Stimulated activated CD4-positive, alpha-beta T cell treated with anti-CD3 and anti-CD28 coated beads, Interleukin-15, amount 100 ng/mL, for 1 hour (primary cell): Measurements from ENCODE around the gene NADSYN1.
"Not testable (repeated sequence)": the region's sequence is repeated elsewhere in the genome, so short reads cannot be mapped to it uniquely, and the experiment has no call there.

Experiments used
- DNase-seq, 2 donors: peaks; one replicate each; pipeline ENCODE4 v3.0.0-alpha.2; 2020; ENCODE audit warnings: low read depth in 1 of 2, low spot score in 1 of 2

Gene NADSYN1

DNA sequence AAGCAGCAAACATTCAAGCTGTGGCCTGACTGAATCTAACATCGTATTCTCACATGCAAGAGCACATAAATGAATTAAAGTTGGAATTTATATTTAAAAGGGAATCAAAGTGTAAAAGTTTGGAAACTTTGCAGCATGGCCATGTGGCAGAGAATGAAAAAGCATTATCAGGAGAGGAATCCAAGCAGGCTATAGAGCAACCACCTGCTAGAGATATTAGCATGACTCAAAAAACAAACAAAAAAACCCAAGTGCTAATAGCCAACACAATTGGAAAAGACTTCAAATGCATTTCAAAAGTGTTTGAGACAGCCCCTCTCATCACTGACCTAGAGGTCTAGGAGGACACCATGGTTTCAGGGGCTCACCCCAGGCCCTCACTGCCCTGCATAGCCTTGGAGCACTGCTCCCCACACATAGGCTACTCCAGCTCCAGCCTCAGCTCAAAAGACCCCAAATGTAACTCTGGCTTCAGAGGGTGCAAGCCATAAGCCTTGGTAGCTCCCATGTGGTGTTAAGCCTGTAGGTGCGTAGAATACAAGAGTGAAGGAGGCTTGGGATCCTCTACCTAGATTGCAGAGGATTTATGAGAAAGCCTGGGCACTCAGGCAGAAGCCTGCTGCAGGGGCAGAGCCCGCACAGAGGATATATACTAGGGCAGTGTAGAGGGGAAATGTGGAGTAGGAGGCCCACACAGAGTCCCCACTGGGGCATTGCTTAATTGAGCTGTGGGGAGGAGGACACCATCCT is 72.4 kb downstream of the NADSYN1 start:
- DNase-seq, result no peak

DNA sequence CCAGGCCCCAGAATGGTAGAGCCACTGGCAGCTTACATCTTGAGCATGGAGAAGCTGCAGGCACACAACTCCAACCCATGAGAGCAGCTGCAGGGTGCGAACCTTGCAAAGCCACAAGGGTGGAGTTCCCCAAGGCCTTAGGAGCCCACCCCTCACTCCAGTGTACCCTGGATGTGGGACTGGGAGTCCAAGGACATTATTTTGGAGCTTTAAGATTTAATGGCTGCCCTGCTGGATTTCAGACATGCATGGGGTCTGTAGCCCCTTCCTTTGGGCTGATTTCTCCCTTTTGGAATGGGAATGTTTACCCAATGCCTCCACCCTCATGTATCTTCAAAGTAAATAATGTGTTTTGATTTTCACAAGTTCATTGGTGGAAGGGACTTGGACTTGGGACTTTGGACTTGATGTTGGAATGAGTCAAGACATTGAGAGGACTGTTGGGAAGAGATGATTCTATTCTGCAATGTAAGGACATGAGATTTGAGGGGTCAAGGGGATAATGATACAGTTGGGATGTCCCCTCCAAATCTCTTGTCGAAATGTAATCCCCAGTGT is 73.0 kb downstream of the NADSYN1 start:
- DNase-seq, result no peak

- not testable (repeated sequence) for DNase-seq
Observed at GRCh38 chr11:71526796-71527575, 74.0 kb downstream of the NADSYN1 start, which contains the start of gene KRTAP5-7. KRTAP5-7 (plus strand) TSS chr11:71527267; CDS start chr11:71527301, 34 bp downstream.

DNA sequence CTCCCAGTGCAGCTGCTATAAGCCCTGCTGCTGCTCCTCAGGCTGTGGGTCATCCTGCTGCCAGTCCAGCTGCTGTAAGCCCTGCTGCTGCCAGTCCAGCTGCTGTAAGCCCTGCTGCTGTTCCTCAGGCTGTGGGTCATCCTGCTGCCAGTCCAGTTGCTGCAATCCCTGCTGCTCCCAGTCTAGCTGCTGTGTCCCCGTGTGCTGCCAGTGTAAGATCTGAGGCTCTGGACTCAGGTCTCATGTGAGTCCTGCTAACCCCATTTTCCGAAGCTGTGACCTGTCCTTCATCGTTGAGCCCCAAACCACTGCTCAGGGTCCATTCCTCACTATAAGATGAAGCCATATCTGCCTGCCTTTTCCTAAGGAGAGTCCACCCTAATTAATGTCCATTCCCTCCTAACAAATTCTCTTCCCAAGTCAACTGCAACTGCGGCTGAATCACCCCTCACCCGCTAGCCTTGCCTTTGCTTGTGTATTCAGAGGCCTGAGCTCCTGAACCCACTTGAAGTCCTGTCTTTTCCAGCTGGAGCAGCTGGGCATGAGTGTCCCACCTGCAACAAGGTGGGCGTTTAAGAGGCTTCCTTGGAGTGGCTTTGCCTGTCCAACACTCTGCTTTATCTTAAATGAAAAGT is 74.7 kb downstream of the NADSYN1 start:
- no peak for DNase-seq

GRCh38 chr11:71530602-71531001 is 77.6 kb downstream of the NADSYN1 start:
- DNase-seq, result no peak

DNA sequence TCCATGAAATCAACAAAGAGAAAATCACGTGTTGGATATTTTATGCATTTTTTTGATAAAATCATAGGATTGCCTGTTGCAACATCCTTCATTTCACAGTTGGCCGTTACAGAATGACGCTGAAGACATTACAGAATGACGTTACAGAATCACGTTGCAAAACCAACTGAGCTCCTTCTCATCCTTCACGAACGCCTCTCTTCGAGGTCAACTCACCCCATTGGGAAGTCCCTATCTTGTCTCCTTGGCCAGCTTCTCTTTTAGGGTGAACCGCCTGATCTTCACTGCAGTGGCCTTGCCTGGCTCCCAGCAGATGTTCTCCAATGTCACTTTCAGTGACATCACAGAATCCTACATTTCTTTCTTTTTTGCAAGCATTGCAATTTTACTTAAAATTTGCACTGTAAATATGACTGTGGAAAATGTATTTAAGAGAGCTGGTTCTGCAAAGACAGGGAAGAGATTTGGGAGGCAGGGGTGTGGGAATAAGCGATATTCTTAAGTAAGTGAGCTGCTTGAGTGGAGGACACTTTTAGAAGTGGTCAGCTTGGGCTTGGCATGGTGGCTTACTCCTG is 79.1 kb downstream of the NADSYN1 start:
- no peak for DNase-seq

DNA sequence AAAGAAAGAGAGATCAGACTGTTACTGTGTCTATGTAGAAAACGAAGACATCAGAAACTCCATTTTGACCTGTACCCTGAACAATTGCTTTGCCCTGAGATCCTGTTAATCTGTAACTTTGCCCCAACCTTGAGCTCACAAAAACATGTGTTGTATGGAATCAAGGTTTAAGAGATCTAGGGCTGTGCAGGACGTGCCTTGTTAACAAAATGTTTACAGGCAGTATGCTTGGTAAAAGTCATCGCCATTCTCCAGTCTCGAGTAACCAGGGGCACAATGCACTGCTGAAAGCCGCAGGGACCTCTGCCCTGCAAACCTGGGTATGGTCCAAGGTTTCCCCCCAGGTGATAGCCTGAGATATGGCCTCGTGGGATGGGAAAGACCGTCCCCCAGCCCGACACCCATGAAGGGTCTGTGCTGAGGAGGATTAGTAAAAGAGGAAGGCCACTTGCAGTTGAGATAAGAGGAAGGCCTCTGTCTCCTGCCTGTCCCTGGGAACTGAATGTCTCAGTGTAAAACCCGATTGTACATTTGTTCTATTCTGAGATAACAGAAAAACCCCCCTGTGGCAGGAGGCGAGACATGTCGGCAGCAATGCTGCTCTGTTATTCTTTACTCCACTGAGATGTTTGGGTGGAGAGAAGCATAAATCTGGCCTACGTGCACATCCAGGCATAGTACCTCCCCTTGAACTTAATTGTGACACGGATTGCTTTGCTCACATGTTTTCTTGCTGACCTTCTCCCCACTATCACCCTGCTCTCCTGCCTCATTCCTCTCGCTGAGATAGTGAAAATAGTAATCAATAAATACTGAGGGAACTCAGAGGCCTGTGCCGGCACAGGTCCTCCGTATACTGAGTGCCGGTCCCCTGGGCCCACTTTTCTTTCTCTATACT is 82.0 kb downstream of the NADSYN1 start:
- not testable (repeated sequence) for DNase-seq

DNA sequence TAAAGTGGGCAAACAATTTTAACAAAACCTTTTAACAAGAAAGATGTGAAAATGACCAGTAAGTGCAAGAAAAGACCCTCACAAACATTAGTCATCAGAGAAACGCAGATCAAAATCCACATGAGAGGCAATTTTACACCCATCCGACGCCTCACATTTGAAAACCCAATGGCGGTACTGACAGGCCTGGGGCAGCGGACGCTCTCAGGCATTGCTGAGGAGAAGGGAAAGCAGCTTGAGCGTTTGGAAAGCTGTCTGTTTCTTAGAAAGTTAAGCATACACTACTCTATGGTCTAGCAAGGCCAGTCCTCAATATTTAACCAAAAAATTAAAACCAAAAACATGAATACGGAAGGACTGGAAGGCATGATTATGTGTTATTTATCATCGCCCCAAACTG is 82.8 kb downstream of the NADSYN1 start:
- no peak for DNase-seq

GRCh38 chr11:71537537-71537936 is 84.5 kb downstream of the NADSYN1 start:
- no peak for DNase-seq

DNA sequence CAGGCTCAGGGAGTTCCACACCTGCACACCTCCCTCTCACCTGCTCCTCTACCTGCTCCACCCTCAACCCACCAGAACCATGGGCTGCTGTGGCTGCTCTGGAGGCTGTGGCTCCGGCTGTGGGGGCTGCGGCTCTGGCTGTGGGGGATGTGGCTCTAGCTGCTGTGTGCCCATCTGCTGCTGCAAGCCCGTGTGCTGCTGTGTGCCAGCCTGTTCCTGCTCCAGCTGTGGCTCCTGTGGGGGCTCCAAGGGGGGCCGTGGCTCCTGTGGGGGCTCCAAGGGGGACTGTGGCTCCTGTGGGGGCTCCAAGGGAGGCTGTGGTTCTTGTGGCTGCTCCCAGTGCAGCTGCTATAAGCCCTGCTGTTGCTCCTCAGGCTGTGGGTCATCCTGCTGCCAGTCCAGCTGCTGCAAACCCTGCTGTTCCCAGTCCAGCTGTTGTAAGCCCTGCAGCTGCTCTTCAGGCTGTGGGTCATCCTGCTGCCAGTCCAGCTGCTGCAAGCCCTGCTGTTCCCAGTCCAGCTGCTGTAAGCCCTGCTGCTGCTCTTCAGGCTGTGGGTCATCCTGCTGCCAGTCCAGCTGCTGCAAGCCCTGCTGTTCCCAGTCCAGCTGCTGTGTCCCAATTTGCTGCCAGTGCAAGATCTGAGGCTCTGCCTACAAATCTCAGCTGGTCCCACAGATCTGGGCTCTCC is 85.1 kb downstream of the NADSYN1 start, which contains the start of gene KRTAP5-8:
Gene KRTAP5-8, plus strand, starts transcription at position 49 of the 689 bp plus-strand sequence. Its CDS starts 31 bp downstream, at position 80.
- not testable (repeated sequence) for DNase-seq

- DNase-seq, result no peak
Observed at GRCh38 chr11:71538666-71538990, 85.6 kb downstream of the NADSYN1 start.

- no peak for DNase-seq
Observed at GRCh38 chr11:71539017-71539416, 86.0 kb downstream of the NADSYN1 start.

- not testable (repeated sequence) for DNase-seq
Observed at GRCh38 chr11:71539971-71540370, 87.0 kb downstream of the NADSYN1 start.

DNA sequence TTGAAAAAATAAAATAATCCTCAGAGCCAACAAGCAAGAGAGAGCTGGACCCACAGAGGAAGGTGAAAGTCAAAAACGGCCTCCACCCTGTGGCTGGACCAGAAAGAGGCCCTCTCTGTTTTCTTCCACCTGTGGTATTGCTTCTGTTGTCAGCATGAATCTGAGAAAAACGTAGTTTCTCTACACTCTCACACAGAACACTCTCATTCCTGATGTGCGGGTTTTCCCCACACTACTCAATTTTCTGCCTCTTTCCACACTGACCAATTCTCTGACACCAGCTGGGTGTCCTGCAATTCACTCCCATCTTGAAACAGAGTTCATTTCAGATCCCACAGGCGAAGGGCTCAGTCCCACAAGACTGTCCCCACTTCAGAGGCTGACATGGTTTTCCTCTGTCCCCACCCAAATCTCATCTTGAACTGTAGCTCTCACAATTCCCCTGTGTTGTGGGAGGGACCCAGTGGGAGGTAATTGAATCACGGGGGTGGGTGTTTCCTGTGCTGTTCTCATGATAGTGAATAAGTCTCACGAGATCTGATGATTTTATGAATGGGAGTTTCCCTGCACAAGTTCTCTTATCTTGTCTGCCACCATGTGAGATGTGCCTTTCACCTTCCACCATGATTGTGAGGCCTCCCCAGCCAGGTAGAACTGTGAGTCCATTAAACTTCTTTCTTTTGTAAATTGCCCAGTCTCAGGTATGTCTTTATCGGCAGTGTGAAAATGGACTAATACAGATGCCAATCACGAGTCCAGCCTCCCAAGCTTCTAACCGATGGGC is 87.7 kb downstream of the NADSYN1 start:
- DNase-seq, result not testable (repeated sequence)

- no peak for DNase-seq
Observed at GRCh38 chr11:71542382-71542781, 89.4 kb downstream of the NADSYN1 start.

DNA sequence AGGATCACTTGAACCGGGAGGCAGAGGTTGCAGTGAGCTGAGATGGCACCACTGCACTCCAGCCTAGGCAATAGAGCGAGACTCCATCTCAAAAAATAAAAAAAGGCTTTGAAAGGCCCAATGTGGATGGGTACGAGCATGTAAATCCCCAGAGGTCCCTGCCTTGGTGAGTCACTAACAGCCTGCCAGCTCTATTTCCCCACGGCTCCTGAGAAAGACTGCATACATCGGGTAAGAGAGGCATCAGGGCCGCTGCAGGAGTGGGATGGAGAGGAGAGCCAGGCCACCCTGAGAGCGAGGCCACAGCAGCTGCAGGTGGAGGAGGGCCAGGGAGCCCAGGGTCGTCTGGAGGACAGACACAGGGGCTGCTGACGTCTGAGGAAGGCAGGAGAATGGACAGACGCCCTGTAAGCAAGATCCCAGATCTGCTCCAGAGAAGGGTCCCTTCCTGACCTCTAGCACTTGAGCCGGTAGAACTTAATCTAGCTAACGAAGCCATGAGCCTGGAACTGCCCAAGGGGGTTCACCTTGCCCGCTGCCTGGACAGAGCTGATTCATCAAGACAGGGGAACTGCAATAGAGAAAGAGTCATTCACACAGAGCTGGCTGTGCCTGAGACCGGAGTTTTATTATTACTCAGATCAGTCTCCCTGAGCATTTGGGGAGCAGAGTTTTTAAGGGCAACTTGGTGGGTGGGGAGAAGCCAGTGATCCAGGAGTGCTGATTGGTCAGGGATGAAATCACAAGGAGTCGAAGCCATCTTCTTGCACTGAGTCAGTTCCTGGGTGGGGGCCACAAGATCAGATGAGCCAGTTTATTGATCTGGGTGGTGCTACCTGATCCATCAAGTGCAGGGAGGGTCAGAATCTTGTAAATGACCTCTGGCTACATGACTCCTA is 90.1 kb downstream of the NADSYN1 start:
- no peak for DNase-seq

DNA sequence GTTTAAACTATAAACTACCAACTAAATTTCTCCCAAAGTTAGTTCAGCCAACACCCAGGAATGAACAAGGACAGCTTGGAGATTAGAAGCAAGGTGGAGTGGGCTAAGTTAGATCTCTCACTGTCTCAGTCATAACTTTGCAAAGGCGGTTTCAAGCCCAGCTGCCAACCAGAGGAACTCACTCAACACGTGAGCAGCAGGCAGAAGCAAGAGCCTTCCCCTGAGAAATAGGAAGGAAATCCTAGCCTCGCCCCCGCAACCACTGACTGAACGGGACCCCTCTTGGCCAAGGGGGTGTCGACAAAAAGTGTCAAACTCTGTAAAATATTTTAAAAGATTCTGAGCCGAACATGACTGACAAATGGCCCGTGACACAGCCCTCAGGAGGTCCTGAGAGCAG is 90.9 kb downstream of the NADSYN1 start:
- DNase-seq, result no peak
